ENCODE results near the gene CCDC24. TPM values are rescaled to one million over a fixed set of nuclear protein-coding genes. Genes with fewer than 3 reads are reported as not detected.
A peak's percentile ranks its signal among the peaks of the same experiment; 100 is the strongest.

CCDC24 gene
- total RNA-seq, 4 donors from 2014 or later = 3.1 to 10.6 (median 7.0) TPM; not detected in 1

- H3K4me1 ChIP-seq = peaks cover 0 to 7% of the 10 kb centered on the region in 2 donors
- peak; percentile 50 to 61 for DNase-seq
- intact Hi-C loops (cut with DNase I; ENCODE audit: low total_unique reads) = no loop called here
These were observed 45.2 kb downstream of the CCDC24 start for GRCh38 chr1:44036409-44037139.

GRCh38 chr1:44037154-44037553 is 45.8 kb downstream of the CCDC24 start:
- no peaks in the 10 kb centered on the region for H3K36me3 ChIP-seq
- intact Hi-C loops (cut with DNase I; ENCODE audit: low total_unique reads) = no loop called here
- TF ChIP-seq CTCF (IDR thresholded peaks at IDR 0.05) (no peak), POLR2A (IDR thresholded peaks at IDR 0.05) (no peak)
- no peak overlapping the region for H3K4me3 ChIP-seq
- no peak for DNase-seq
- H3K27ac ChIP-seq = peak overlapping the region in 1 of 2 donors; percentile 94
- no peaks in the 10 kb centered on the region for H3K27me3 ChIP-seq
- no peaks in the 10 kb centered on the region for H3K9me3 ChIP-seq
- peaks cover 0 to 6% of the 10 kb centered on the region in 2 donors for H3K4me1 ChIP-seq

More at GRCh38 chr1:44036409-44037139, 45.2 kb downstream of the CCDC24 start:
- Histone ChIP-seq H3K27ac (peak overlapping the region; percentile 65 to 94), H3K36me3 (no peaks in the 10 kb centered on the region), H3K9me3 (no peaks in the 10 kb centered on the region), H3K4me3 (no peak overlapping the region), H3K27me3 (no peaks in the 10 kb centered on the region)
- no peak for TF ChIP-seq POLR2A (IDR thresholded peaks at IDR 0.05)
- peak; percentile 38 to 72 (median 54) for TF ChIP-seq CTCF (IDR thresholded peaks at IDR 0.05)

- peaks cover 0 to 6% of the 10 kb centered on the region in 2 donors for H3K4me1 ChIP-seq
- H3K36me3 ChIP-seq = no peaks in the 10 kb centered on the region
- no peak overlapping the region for H3K4me3 ChIP-seq
- no peak for DNase-seq
- TF ChIP-seq CTCF (IDR thresholded peaks at IDR 0.05) (no peak), POLR2A (IDR thresholded peaks at IDR 0.05) (no peak)
- intact Hi-C loops (cut with DNase I; ENCODE audit: low total_unique reads) = no loop called here
- H3K27me3 ChIP-seq = no peaks in the 10 kb centered on the region
- H3K27ac ChIP-seq = no peak overlapping the region
- H3K9me3 ChIP-seq = no peaks in the 10 kb centered on the region
These were observed 47.7 kb downstream of the CCDC24 start for GRCh38 chr1:44038876-44039657.

- intact Hi-C loops (cut with DNase I; ENCODE audit: low total_unique reads) = loop anchor here (5.0 kb wide), 1 partner anchor 33 kb away; no protein-coding TSS in a partner anchor
- TF ChIP-seq CTCF (IDR thresholded peaks at IDR 0.05) (no peak), POLR2A (IDR thresholded peaks at IDR 0.05) (no peak)
- Histone ChIP-seq H3K27ac (no peak overlapping the region), H3K4me3 (no peak overlapping the region), H3K36me3 (no peaks in the 10 kb centered on the region), H3K27me3 (no peaks in the 10 kb centered on the region), H3K9me3 (no peaks in the 10 kb centered on the region), H3K4me1 (no peaks in the 10 kb centered on the region)
- DNase-seq = no peak
These were observed 49.0 kb downstream of the CCDC24 start for GRCh38 chr1:44040418-44040817.

- no peak overlapping the region for H3K4me3 ChIP-seq
- no peaks in the 10 kb centered on the region for H3K36me3 ChIP-seq
- no peak overlapping the region for H3K27ac ChIP-seq
- no peak for TF ChIP-seq POLR2A (IDR thresholded peaks at IDR 0.05)
- TF ChIP-seq CTCF (IDR thresholded peaks at IDR 0.05) = no peak
- H3K27me3 ChIP-seq = no peaks in the 10 kb centered on the region
- DNase-seq = no peak
- no peaks in the 10 kb centered on the region for H3K4me1 ChIP-seq
- intact Hi-C loops (cut with DNase I; ENCODE audit: low total_unique reads) = loop anchor here (5.0 kb wide), 1 partner anchor 34 kb away; no protein-coding TSS in a partner anchor
- no peaks in the 10 kb centered on the region for H3K9me3 ChIP-seq
These were observed 49.4 kb downstream of the CCDC24 start for GRCh38 chr1:44040846-44041245.
